Measurements from ENCODE around the gene CSNK1E. TPM values are rescaled to one million over a fixed set of nuclear protein-coding genes. Genes with fewer than 3 reads are reported as not detected.

CSNK1E gene
- total and polyA plus RNA-seq, 9 of the 15 experiments (the other 6 are each of a cell fraction or from before 2014, with no cell fraction given): 2.7 to 70.0 (median 41.3) TPM

DNA sequence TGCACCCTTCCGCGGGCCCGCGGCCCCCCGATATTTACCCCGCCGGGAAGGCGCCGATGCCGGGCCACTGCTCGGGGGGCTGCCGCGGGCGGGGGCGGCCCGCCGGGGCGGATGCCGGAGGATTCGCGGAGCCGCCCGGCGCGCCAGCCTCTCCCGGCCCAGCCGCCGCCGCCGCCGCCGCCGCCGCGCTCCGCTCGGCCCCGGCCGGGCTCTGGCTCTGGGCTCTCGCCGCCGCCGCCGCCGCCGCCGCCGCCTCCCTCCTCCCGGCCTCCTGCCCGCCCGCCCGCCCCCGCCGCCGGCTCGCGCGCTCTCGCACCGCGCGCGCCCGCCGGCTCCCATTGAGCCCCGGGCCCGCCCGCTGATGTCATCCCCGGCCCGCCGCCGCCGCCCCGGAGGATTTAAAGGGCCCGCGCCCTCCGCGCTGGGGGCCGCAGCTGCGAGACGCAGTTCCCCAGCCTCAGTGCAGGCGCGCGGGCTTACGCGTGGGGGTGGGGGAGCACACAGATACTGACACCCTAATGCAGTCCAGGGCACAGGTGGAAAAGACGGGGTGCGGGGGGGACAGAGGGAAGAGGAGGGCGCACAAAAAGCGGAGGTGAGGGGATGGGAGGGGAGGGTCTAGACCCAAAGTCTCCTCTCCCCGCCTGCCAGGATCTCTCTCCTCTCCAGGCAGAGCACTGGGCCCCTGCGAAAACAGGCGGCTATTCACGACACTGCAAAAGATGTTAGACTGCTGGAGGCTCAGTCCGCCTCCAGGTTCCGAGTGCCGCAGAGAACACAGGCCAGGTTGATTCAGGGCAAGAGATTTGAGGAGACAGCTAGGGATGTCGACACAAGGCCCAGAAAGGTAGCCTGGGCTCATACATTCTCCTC, at the start of gene CSNK1E (continued):
- TF ChIP-seq ARID4B (CRISPR knock-in tag; IDR thresholded peaks at IDR 0.05): peak; percentile 53; the same call in 1 of the 2 replicates
- peak; percentile 9; the same call in 1 of the 2 replicates for TF ChIP-seq SP1 (CRISPR knock-in tag; IDR thresholded peaks at IDR 0.05)
- TF ChIP-seq ZNF395 (CRISPR knock-in tag; IDR thresholded peaks at IDR 0.05): 0 out of 2 replicates have a peak, but pooled peaks have one; percentile 46
- TF ChIP-seq ZNF699 (CRISPR knock-in tag; IDR thresholded peaks at IDR 0.05; ENCODE audit: insufficient replicate concordance): no peak
- TF ChIP-seq RBBP5 (IDR thresholded peaks at IDR 0.05; ENCODE audit: borderline replicate concordance, insufficient read depth, low read length, poor library complexity, severe bottlenecking): peak; percentile 44
- TF ChIP-seq TOE1 (IDR thresholded peaks at IDR 0.05; ENCODE audit: borderline replicate concordance): peak; percentile 78; the same call in 1 of the 2 replicates
- no peak for TF ChIP-seq TOE1 (CRISPR knock-in tag; IDR thresholded peaks at IDR 0.05; ENCODE audit: borderline replicate concordance, low read depth)
- peak; percentile 26; the same call in 1 of the 2 replicates for TF ChIP-seq POLR2A (conservative IDR thresholded peaks at IDR 0.05)
- peak; percentile 66 for TF ChIP-seq KDM5B (IDR thresholded peaks at IDR 0.05; ENCODE audit: insufficient replicate concordance, low read depth, low read length)
- TF ChIP-seq, protein P1, sequence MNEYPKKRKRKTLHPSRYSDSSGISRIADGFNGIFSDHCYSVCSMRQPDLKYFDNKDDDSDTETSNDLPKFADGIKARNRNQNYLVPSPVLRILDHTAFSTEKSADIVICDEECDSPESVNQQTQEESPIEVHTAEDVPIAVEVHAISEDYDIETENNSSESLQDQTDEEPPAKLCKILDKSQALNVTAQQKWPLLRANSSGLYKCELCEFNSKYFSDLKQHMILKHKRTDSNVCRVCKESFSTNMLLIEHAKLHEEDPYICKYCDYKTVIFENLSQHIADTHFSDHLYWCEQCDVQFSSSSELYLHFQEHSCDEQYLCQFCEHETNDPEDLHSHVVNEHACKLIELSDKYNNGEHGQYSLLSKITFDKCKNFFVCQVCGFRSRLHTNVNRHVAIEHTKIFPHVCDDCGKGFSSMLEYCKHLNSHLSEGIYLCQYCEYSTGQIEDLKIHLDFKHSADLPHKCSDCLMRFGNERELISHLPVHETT (CRISPR knock-in tag; conservative IDR thresholded peaks at IDR 0.05 in 1 of 2, IDR thresholded peaks at IDR 0.05 in 1 of 2): peak in 1 of 2 experiments; percentile 98; a peak in 2 of 4 replicates
- peak; percentile 98 for TF ChIP-seq ZFP91 (CRISPR knock-in tag; IDR thresholded peaks at IDR 0.05)
- no peak for TF ChIP-seq L3MBTL2 (IDR thresholded peaks at IDR 0.05)
- TF ChIP-seq RBM25 (IDR thresholded peaks at IDR 0.05; ENCODE audit: low read depth, low read length, severe bottlenecking): no peak
- TF ChIP-seq LEF1 (IDR thresholded peaks at IDR 0.05): peak; percentile 18; the same call in 1 of the 2 replicates
- peak; percentile 33 for TF ChIP-seq PHF20 (IDR thresholded peaks at IDR 0.05; ENCODE audit: partially characterized antibody)
- peak; percentile 22 for TF ChIP-seq NEUROD1 (IDR thresholded peaks at IDR 0.05; ENCODE audit: borderline replicate concordance, low read depth, low read length, partially characterized antibody)
